Stimulated activated CD4-positive, alpha-beta T cell treated with anti-CD3 and anti-CD28 coated beads, Interleukin-4, amount 100 ng/mL, for 4 hours (primary cell): ENCODE results near the gene ATP13A3.

Experiments
- DNase-seq, 2 experiments: peaks; one replicate each; pipeline ENCODE4 v3.0.0-alpha.2; 2020

Gene ATP13A3

DNA sequence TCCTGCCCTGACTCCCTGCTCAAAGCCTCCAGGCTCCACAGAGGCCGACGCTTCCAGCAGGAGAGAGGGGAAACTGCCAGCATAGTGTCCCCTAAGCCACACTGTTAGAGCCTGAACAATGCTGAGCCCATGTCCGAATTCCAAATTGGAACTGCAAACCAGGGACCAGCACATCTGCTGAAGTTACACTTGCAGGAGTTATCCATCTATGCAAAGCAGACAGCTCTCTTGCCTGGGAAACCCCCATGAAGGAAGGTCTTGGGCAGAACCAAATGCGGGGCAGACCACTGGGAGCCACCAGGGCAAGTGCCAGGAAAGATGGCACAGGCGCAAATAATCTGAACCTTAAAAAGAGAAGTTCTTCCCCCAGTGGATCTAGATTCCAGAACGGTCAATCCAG is 117.9 kb downstream of the ATP13A3 start:
- DNase-seq = no peak

DNA sequence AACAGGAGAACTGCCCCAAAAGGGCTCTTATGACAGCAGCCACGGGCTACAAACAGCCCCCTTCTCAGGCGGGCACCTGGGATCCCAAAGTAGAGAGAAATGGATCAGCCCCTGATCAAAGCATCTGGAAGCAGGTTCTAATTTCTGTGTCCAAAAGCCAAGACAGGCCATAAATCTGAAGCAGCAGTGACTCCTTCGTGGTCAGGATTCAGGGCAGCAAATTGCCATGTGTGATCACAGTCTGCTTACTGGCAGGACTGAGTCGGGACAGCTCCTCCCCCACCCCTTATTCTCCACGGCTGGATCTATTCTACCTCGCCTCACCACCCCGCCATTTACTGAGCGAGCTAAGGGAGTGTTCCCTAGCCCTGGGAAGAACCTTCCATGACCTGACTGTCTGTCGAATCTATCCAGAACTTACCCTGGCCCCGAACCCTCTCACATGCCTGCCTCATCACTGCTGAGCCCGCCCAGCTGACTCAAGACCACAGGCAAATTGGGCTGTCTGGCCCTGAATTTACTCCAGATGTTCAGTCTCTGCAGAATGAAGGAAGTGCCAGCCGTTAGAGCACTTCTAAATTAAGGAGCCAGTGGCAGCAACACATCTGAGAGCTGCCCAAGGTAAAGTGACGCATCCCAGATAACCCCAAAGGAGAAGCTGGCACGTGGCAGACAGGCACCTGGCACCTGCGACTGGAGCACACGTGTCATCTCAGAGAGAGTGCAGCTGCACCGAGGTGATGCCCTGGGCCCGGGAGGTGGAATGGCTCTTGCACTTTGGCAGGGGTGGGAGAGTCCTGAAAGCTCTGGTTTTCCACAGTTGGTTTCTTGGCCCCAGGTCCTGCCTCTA is 118.6 kb downstream of the ATP13A3 start:
- no peak for DNase-seq

DNA sequence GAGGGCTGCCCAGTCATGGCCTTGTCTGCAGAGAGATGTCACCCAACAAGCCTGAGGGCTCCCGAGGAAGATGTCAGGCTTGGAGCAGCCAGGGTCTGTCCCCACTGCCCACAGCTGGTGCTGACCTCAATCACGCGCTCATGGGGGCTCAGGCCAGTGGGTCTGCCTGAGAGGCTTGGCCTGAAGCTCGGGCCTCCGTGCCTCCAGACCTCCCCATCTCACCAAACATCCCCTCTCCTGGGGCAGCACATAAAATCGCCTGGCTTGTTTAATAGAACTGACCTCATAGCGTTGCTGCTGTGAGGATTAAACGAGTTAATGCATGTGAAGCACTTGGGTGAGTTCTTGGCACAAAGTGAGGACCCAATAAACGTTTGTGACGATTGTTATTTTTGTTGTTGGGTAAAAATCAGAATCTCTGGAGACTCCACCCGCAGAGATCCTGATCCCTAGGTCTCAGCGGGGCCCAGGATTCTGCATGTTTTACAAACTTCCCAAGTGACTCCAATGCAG is 120.8 kb downstream of the ATP13A3 start:
- DNase-seq = no peak

DNA sequence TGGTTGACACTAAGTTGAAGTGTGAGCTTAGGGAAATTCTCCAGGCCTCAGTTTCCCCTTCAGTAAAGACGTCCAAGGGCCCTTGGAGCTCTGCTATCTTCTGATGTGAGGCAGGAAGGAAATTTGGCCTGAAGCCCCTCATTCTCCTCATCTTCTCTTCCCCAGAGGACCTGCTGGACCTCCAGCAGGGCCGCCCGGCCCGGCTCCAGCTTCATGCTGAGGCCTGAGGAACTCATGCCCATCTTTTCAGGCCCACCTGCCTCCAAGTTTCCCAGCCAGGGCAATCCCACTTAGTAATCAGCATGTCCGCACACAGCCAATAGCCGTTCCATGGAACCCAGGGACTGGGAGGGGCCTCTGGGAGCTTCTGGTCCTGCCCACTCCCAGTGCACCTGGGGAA is 121.3 kb downstream of the ATP13A3 start:
- no peak for DNase-seq

DNA sequence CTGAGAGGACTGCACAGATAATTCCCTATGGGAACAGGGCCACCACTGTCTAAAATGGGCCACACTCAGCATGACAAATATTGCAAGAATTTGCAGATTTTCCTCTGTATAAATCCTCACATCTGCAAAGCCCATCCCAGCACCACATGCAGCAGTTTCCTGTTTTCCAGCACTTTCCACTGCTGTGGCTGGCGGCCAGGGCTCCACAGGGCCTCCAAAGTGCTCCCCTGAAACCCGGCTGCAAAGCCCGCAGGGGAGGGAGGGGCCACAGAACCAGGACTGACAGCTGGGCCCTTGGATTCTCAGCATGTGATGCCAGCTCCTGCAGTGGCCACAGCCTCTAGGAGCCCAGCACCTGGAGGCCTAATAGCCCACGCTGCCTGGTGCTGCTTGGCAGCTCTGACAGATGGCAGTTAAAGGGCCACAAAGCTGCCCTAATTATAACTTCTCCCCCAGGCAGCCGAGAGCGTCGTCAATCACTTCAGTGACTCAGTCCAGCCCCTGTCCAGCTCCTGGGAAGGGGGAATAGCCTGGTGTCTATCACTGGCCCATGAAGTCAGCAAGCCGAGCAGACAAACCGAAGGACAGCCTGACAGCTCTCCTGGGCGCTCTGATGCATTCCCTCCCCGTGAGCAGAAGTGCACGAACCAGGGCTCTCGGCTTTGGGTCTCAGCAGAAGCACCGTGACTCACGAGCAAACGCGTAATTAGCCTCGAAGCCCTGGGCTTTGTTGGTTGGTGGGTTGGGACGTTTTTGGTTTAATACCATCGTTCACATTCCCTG is 122.0 kb downstream of the ATP13A3 start:
- no peak for DNase-seq

DNA sequence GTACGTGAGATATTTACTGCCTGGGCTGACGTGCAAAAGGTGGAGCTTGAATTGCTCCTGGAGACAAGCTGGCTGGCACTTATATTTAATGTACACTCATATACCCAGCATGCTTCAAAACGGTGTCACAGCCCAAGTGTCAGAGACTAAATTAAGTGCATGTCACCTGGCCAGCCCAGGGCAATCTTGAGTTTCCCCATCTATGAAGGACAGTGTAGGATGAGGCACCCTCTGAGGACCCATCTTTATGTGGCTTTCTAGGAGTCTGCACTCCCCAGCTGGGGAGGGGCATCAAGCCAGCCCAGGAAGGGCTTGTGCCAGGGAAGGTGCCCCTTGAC is 122.5 kb downstream of the ATP13A3 start:
- DNase-seq = no peak

DNA sequence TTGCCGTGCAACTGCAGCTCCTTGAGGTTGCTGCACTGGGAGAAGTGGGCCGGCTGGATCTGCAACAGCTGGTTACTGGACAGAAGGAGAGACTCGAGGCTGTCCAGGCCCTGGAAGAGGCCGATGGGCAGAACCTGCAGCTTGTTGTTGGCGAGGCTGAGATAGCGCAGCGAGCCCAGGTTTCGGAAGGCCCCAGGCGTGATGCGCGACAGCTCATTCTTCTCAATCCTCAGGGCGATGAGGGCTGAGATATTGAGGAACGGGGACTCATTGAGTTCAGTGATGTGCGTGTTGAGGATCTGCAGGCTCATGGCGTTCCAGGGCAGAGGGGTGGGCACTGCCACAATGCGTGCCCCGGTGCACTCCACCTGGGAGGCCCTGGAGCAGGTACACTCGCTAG is 126.2 kb downstream of the ATP13A3 start:
- no peak for DNase-seq

DNA sequence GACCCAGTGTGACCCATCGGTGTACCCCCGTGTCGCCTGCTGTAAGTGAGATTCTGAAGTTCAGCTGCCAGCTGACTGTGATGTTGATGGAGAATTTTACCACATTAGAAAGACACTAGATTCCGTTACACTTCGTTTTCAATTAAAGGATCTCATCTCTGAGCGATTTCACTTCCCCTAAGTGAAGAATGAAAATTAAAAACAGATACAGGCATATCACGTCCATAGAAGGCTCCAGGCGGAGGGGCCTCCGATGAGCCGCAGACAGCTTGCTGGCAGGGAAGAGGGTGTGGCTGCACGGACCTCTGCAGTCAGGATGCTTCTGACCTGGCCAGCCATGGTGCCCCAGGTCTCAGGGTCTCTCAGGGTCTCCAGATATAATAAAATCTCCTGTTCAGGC is 129.1 kb downstream of the ATP13A3 start:
- DNase-seq = no peak

DNA sequence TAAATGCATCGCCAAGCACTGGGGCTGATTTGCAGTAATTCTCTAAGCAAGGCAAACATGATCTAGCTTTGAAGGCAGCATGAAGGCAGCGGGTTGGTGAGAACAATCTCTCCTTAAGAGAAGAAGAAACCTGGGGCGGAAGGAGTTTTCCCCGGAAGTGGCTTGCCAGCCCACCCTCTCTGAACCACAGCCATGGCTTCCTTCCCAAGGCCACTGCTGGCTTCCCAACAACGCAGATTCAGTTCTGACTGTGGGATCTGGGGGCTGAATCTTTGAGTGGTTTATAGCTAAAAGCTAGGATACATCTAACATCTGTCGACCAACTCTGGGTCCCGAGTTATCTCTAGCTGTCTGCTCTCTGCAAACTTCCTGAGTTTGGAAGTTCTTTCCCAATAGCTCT is 131.4 kb downstream of the ATP13A3 start:
- no peak for DNase-seq

DNA sequence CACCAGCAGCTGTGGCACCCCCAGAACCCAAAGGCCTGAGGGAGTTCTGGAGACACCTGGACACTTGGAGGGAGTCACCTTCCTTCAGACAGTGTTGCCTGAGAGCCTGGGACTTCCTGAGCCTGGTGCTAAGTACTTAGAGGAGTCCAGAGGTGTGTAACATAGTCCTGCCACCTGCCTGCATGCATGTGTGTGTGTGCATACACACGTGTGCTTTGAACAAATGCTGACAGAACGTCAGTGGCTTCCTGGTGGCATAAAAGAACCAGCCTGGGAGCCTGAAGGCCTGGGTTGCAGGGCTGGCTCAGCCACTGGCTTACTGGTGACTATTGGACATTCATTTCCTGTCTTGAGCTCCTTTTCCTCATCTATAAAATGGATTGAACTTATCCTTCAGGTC is 132.5 kb downstream of the ATP13A3 start:
- no peak for DNase-seq
